ENCODE data around the gene EMILIN2. TPM values are rescaled to one million over a fixed set of nuclear protein-coding genes. Genes with fewer than 3 reads are reported as not detected.

The EMILIN2 gene
- total RNA-seq, 5 donors from 2014 or later (not counting 1 experiment from before 2014, with no cell fraction given) = 3.3 to 19.2 (median 15.0) TPM

GRCh38 chr18:2924920-2925319 is 78.1 kb downstream of the EMILIN2 start:
- no peaks in the 10 kb centered on the region for H3K27me3 Mint-ChIP-seq
- H3K4me1 Mint-ChIP-seq = no peaks in the 10 kb centered on the region
- ATAC-seq (replicated peaks in 1 of 4) (no peak), DNase-seq (no peak)
- Histone ChIP-seq H3K4me1 (ENCODE audit: control insufficient read depth in 1 of 2, extremely low read depth in 1 of 2, insufficient read depth in 2 of 2, low read length in 2 of 2) (no peaks in the 10 kb centered on the region), H3K36me3 (ENCODE audit: control insufficient read depth in 2 of 2, extremely low read depth in 1 of 2, insufficient read depth in 1 of 2, low read length in 1 of 2) (peaks cover 31 to 97% of the 10 kb centered on the region in 2 donors), H3K27ac (ENCODE audit: low read length) (no peak overlapping the region), H3K27me3 (replicated peaks in 1 of 2; ENCODE audit: control insufficient read depth in 2 of 2, extremely low read depth in 1 of 2, insufficient read depth in 2 of 2, low read length in 1 of 2) (no peaks in the 10 kb centered on the region), H3K4me3 (ENCODE audit: control insufficient read depth in 1 of 2, extremely low read depth in 1 of 2, low read length in 1 of 2) (no peak overlapping the region), H3K9me3 (no peaks in the 10 kb centered on the region)
- WGBS (ENCODE audit: insufficient coverage) = 98% methylated on average over 8 of the region's 12 CpGs
- ChIA-PET CTCF (interaction anchor here (0.6 to 1.2 kb wide), 3 partner anchors 8 to 204 kb away, joined by 3 to 4 read pairs (median 4); no protein-coding TSS in a partner anchor), POLR2A (no interaction called here)
- no peak overlapping the region for H3K4me3 Mint-ChIP-seq
- no peaks in the 10 kb centered on the region for H3K9me3 Mint-ChIP-seq
- peaks cover 60% of the 10 kb centered on the region for H3K36me3 Mint-ChIP-seq
- H3K27ac Mint-ChIP-seq = no peak overlapping the region

DNA sequence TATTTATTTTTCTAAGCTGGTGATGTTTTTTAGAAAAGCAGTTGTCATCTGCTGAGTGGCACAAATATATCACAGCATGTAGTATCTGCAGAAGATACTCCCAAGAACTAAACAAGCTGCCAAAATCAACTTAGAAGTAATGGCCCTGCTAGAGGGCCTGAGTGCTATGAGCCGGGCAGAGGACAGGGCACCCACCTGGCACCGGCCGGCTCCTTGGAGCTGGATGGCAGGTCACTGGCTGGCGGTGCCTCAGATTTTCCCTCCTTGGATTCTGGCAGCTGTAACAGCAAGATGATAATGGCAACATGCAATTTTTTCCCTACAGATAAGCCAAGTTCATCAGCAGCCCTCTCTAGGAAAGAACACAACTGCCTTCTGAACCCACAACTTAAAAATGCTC is 79.7 kb downstream of the EMILIN2 start:
- Mint-ChIP-seq H3K36me3 (peaks cover 59% of the 10 kb centered on the region), H3K4me1 (no peaks in the 10 kb centered on the region), H3K9me3 (no peaks in the 10 kb centered on the region), H3K27me3 (no peaks in the 10 kb centered on the region), H3K4me3 (no peak overlapping the region), H3K27ac (peak overlapping the region in 1 of 2 donors; percentile 48)
- 96% methylated on average over 4 of the region's 4 CpGs for WGBS (ENCODE audit: insufficient coverage)
- H3K9me3 ChIP-seq = no peaks in the 10 kb centered on the region
- H3K27me3 ChIP-seq (replicated peaks in 1 of 2; ENCODE audit: control insufficient read depth in 2 of 2, extremely low read depth in 1 of 2, insufficient read depth in 2 of 2, low read length in 1 of 2) = no peaks in the 10 kb centered on the region
- H3K4me1 ChIP-seq (ENCODE audit: control insufficient read depth in 1 of 2, extremely low read depth in 1 of 2, insufficient read depth in 2 of 2, low read length in 2 of 2) = no peaks in the 10 kb centered on the region
- peaks cover 28 to 96% of the 10 kb centered on the region in 2 donors for H3K36me3 ChIP-seq (ENCODE audit: control insufficient read depth in 2 of 2, extremely low read depth in 1 of 2, insufficient read depth in 1 of 2, low read length in 1 of 2)
- no peak for DNase-seq
- ChIA-PET POLR2A (no interaction called here), CTCF (interaction anchor here in 1 of 2 donors (0.5 kb wide), 1 partner anchor 21 kb away, joined by 5 read pairs; no protein-coding TSS in a partner anchor)
- no peak for ATAC-seq (replicated peaks in 1 of 4)
- no peak overlapping the region for H3K27ac ChIP-seq (ENCODE audit: low read length)
- H3K4me3 ChIP-seq (ENCODE audit: control insufficient read depth in 1 of 2, extremely low read depth in 1 of 2, low read length in 1 of 2) = no peak overlapping the region

GRCh38 chr18:2927745-2928144 is 80.9 kb downstream of the EMILIN2 start:
- peaks cover 6 to 7% (median 7%) of the 10 kb centered on the region in 3 donors for H3K4me1 Mint-ChIP-seq
- peaks cover 0 to 5% of the 10 kb centered on the region in 2 experiments for H3K4me1 ChIP-seq (ENCODE audit: control insufficient read depth in 1 of 2, extremely low read depth in 1 of 2, insufficient read depth in 2 of 2, low read length in 2 of 2)
- ATAC-seq (replicated peaks in 1 of 4) = no peak
- H3K27ac ChIP-seq (ENCODE audit: low read length) = no peak overlapping the region
- CTCF ChIA-PET = interaction anchor here (0.7 to 1.4 kb wide), 5 partner anchors 57 to 370 kb away, joined by 3 to 8 read pairs (median 3); no protein-coding TSS in a partner anchor
- H3K27me3 ChIP-seq (replicated peaks in 1 of 2; ENCODE audit: control insufficient read depth in 2 of 2, extremely low read depth in 1 of 2, insufficient read depth in 2 of 2, low read length in 1 of 2) = no peaks in the 10 kb centered on the region
- peaks cover 57% of the 10 kb centered on the region for H3K36me3 Mint-ChIP-seq
- H3K9me3 ChIP-seq = no peaks in the 10 kb centered on the region
- WGBS (ENCODE audit: insufficient coverage) = 92% methylated on average over 5 of the region's 8 CpGs
- POLR2A ChIA-PET = no interaction called here
- peaks cover 26 to 96% of the 10 kb centered on the region in 2 donors for H3K36me3 ChIP-seq (ENCODE audit: control insufficient read depth in 2 of 2, extremely low read depth in 1 of 2, insufficient read depth in 1 of 2, low read length in 1 of 2)
- H3K4me3 Mint-ChIP-seq = no peak overlapping the region
- H3K27ac Mint-ChIP-seq = peak overlapping the region in 1 of 2 donors; percentile 55
- no peak for DNase-seq
- H3K27me3 Mint-ChIP-seq = no peaks in the 10 kb centered on the region
- no peak overlapping the region for H3K4me3 ChIP-seq (ENCODE audit: control insufficient read depth in 1 of 2, extremely low read depth in 1 of 2, low read length in 1 of 2)
- no peaks in the 10 kb centered on the region for H3K9me3 Mint-ChIP-seq

DNA sequence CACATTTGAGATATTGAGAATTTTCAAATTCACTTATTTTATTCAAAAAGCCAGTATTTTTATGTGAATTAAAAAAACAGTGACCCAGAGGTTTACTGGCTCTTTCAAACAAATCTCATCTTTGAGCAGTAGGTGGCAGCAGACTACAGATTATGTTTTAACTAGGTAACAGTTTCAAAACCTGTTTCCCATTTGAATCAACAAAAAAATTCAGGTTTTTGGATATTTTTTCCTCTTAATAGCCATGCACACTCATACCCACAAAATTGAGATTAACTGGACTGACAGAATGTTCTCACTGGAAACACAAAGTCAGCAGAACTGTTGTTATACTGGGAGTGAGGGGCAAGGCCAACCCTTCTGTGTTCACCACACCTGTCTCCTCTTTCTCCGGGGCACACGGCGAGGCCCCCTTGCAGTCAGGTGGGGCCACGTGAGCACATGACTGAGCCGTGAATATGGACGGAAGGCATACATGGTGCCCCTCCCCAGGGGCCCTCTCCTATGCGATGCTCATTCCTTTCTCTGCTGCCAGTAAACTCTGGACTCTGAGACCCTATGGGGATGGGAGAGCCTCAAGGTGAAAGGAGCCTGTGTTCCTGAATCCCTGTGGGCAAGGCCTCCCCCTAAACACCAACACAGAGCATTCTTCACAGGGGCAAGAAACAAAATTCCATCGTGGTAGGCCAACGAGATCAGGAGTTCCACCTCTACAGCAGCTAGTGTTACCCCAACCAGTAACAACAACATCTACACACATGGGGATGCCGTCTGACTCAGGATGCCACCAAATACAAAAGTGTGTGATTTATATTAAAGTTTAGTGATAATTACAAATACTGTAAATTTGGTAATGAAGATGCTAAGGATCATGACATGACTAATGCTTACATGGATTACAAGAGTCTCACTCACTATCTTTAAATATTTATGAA is 85.7 kb downstream of the EMILIN2 start:
- ATAC-seq (replicated peaks in 1 of 4) = peak; percentile 60 to 75 (median 66)
- WGBS (ENCODE audit: insufficient coverage) = 72% methylated on average over 4 of the region's 10 CpGs
- Histone ChIP-seq H3K4me3 (ENCODE audit: control insufficient read depth in 1 of 2, extremely low read depth in 1 of 2, low read length in 1 of 2) (no peak overlapping the region), H3K9me3 (no peaks in the 10 kb centered on the region), H3K36me3 (ENCODE audit: control insufficient read depth in 2 of 2, extremely low read depth in 1 of 2, insufficient read depth in 1 of 2, low read length in 1 of 2) (peaks cover 19 to 88% of the 10 kb centered on the region in 2 donors), H3K27me3 (replicated peaks in 1 of 2; ENCODE audit: control insufficient read depth in 2 of 2, extremely low read depth in 1 of 2, insufficient read depth in 2 of 2, low read length in 1 of 2) (no peaks in the 10 kb centered on the region), H3K4me1 (ENCODE audit: control insufficient read depth in 1 of 2, extremely low read depth in 1 of 2, insufficient read depth in 2 of 2, low read length in 2 of 2) (peaks cover 0 to 6% of the 10 kb centered on the region in 2 experiments), H3K27ac (ENCODE audit: low read length) (peak overlapping the region; percentile 52)
- peak in 21 of 35 experiments; percentile 8 to 85 (median 37) for DNase-seq
- ChIA-PET POLR2A (interaction anchor here (0.6 to 1.0 kb wide), 4 partner anchors 54 to 268 kb away, joined by 3 to 4 read pairs (median 4); no protein-coding TSS in a partner anchor), CTCF (interaction anchor here (0.6 to 4.4 kb wide), 40 partner anchors 8 to 393 kb away, joined by 3 to 99 read pairs (median 4); no protein-coding TSS in a partner anchor)
- H3K4me1 Mint-ChIP-seq = peaks cover 29 to 36% (median 35%) of the 10 kb centered on the region in 3 donors
- no peaks in the 10 kb centered on the region for H3K27me3 Mint-ChIP-seq
- peaks cover 56% of the 10 kb centered on the region for H3K36me3 Mint-ChIP-seq
- no peaks in the 10 kb centered on the region for H3K9me3 Mint-ChIP-seq
- H3K27ac Mint-ChIP-seq = peak overlapping the region; percentile 88 to 89
- H3K4me3 Mint-ChIP-seq = peak overlapping the region in 1 of 3 donors; percentile 35

DNA sequence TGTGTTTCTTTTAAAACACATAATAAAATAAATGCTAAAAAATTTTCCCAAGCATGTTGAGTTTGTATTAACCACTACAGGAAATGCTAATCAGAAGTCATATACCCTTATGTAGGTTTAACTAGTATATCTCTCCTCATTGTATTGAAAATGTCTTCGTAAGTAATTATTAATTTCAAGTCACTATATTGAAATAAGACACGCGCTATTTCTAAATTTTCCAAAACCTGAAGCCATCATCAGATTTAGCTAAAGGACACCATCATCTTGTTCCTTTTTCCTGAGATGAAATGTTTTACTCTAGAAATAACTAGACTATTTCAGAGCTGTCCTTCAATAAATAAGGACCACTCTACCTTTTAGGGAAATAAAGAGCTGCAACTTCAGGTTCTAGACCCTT is 87.2 kb downstream of the EMILIN2 start:
- H3K27ac Mint-ChIP-seq = peak overlapping the region; percentile 88 to 89
- H3K36me3 ChIP-seq (ENCODE audit: control insufficient read depth in 2 of 2, extremely low read depth in 1 of 2, insufficient read depth in 1 of 2, low read length in 1 of 2) = peaks cover 19 to 87% of the 10 kb centered on the region in 2 donors
- peaks cover 0 to 6% of the 10 kb centered on the region in 2 experiments for H3K4me1 ChIP-seq (ENCODE audit: control insufficient read depth in 1 of 2, extremely low read depth in 1 of 2, insufficient read depth in 2 of 2, low read length in 2 of 2)
- DNase-seq (no peak), ATAC-seq (replicated peaks in 1 of 4) (no peak)
- no peak overlapping the region for H3K4me3 ChIP-seq (ENCODE audit: control insufficient read depth in 1 of 2, extremely low read depth in 1 of 2, low read length in 1 of 2)
- ChIA-PET POLR2A (interaction anchor here (0.6 to 1.0 kb wide), 3 partner anchors 38 to 51 kb away, joined by 3 to 4 read pairs (median 4); no protein-coding TSS in a partner anchor), CTCF (interaction anchor here (0.6 to 4.4 kb wide), 25 partner anchors 11 to 340 kb away, joined by 3 to 99 read pairs (median 6); no protein-coding TSS in a partner anchor)
- H3K4me1 Mint-ChIP-seq = peaks cover 29 to 36% (median 35%) of the 10 kb centered on the region in 3 donors
- no peaks in the 10 kb centered on the region for H3K9me3 Mint-ChIP-seq
- no peaks in the 10 kb centered on the region for H3K9me3 ChIP-seq
- no peak overlapping the region for H3K4me3 Mint-ChIP-seq
- no peaks in the 10 kb centered on the region for H3K27me3 ChIP-seq (replicated peaks in 1 of 2; ENCODE audit: control insufficient read depth in 2 of 2, extremely low read depth in 1 of 2, insufficient read depth in 2 of 2, low read length in 1 of 2)
- WGBS (ENCODE audit: insufficient coverage) = no CpG with 5 or more reads among the region's 3 CpGs
- peaks cover 58% of the 10 kb centered on the region for H3K36me3 Mint-ChIP-seq
- H3K27me3 Mint-ChIP-seq = no peaks in the 10 kb centered on the region
- H3K27ac ChIP-seq (ENCODE audit: low read length) = no peak overlapping the region
